ENCODE results near the gene VIPR1. TPM values are rescaled to one million over a fixed set of nuclear protein-coding genes. Genes with fewer than 3 reads are reported as not detected.
A peak's percentile ranks its signal among the peaks of the same experiment; 100 is the strongest.

The VIPR1 gene
- total RNA-seq, 1 experiment from 2014 or later = 0.28 TPM

- H3K36me3 Mint-ChIP-seq (ENCODE audit: insufficient read depth, unreplicated experiment) = no peaks in the 10 kb centered on the region
- H3K4me3 Mint-ChIP-seq (ENCODE audit: unreplicated experiment) = no peak overlapping the region
- intact Hi-C loops (cut with micrococcal nuclease) = no loop called here
- ChIA-PET CTCF (interaction anchor here (0.7 to 1.3 kb wide), 5 partner anchors 13 to 405 kb away, joined by 3 to 4 read pairs (median 3); no protein-coding TSS in a partner anchor), POLR2A (interaction anchor here (0.6 to 1.0 kb wide), 5 partner anchors 11 to 21 kb away, joined by 3 to 4 read pairs (median 3); no protein-coding TSS in a partner anchor)
- TF ChIP-seq, protein P1, sequence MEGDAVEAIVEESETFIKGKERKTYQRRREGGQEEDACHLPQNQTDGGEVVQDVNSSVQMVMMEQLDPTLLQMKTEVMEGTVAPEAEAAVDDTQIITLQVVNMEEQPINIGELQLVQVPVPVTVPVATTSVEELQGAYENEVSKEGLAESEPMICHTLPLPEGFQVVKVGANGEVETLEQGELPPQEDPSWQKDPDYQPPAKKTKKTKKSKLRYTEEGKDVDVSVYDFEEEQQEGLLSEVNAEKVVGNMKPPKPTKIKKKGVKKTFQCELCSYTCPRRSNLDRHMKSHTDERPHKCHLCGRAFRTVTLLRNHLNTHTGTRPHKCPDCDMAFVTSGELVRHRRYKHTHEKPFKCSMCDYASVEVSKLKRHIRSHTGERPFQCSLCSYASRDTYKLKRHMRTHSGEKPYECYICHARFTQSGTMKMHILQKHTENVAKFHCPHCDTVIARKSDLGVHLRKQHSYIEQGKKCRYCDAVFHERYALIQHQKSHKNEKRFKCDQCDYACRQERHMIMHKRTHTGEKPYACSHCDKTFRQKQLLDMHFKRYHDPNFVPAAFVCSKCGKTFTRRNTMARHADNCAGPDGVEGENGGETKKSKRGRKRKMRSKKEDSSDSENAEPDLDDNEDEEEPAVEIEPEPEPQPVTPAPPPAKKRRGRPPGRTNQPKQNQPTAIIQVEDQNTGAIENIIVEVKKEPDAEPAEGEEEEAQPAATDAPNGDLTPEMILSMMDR (IDR thresholded peaks at IDR 0.05; ENCODE audit: unreplicated experiment) = no peak
- peak; percentile 63 for DNase-seq (ENCODE audit: unreplicated experiment)
- H3K4me1 Mint-ChIP-seq (ENCODE audit: insufficient read depth, unreplicated experiment) = peaks cover 17% of the 10 kb centered on the region
- H3K27ac Mint-ChIP-seq (ENCODE audit: low read depth, unreplicated experiment) = no peak overlapping the region
- no TSS peak for BruUV-seq (replicated peaks)
- H3K9me3 Mint-ChIP-seq (ENCODE audit: unreplicated experiment) = peaks cover 8% of the 10 kb centered on the region
- peaks cover 6% of the 10 kb centered on the region for H3K27me3 Mint-ChIP-seq (ENCODE audit: insufficient read depth, unreplicated experiment)
These were observed 26.0 kb upstream of the VIPR1 start for GRCh38 chr3:42476225-42477125.

GRCh38 chr3:42477696-42478095 is 24.7 kb upstream of the VIPR1 start:
- peaks cover 16% of the 10 kb centered on the region for H3K9me3 Mint-ChIP-seq (ENCODE audit: unreplicated experiment)
- peaks cover 17% of the 10 kb centered on the region for H3K4me1 Mint-ChIP-seq (ENCODE audit: insufficient read depth, unreplicated experiment)
- POLR2A ChIA-PET = no interaction called here
- H3K36me3 Mint-ChIP-seq (ENCODE audit: insufficient read depth, unreplicated experiment) = no peaks in the 10 kb centered on the region
- no peak for DNase-seq (ENCODE audit: unreplicated experiment)
- intact Hi-C loops (cut with micrococcal nuclease) = no loop called here
- no peak overlapping the region for H3K27ac Mint-ChIP-seq (ENCODE audit: low read depth, unreplicated experiment)
- H3K4me3 Mint-ChIP-seq (ENCODE audit: unreplicated experiment) = no peak overlapping the region
- H3K27me3 Mint-ChIP-seq (ENCODE audit: insufficient read depth, unreplicated experiment) = peaks cover 13% of the 10 kb centered on the region
- TF ChIP-seq, protein P1 (IDR thresholded peaks at IDR 0.05; ENCODE audit: unreplicated experiment) = no peak
- CTCF ChIA-PET = interaction anchor here (1.0 to 1.3 kb wide), 2 partner anchors 72 to 248 kb away, joined by 3 to 4 read pairs; no protein-coding TSS in a partner anchor
- BruUV-seq (replicated peaks) = no TSS peak

- Mint-ChIP-seq H3K27me3 (ENCODE audit: insufficient read depth, unreplicated experiment) (peaks cover 24% of the 10 kb centered on the region), H3K9me3 (ENCODE audit: unreplicated experiment) (peaks cover 16% of the 10 kb centered on the region), H3K36me3 (ENCODE audit: insufficient read depth, unreplicated experiment) (no peaks in the 10 kb centered on the region), H3K4me3 (ENCODE audit: unreplicated experiment) (no peak overlapping the region), H3K4me1 (ENCODE audit: insufficient read depth, unreplicated experiment) (peaks cover 17% of the 10 kb centered on the region), H3K27ac (ENCODE audit: low read depth, unreplicated experiment) (no peak overlapping the region)
- TF ChIP-seq, protein P1 (IDR thresholded peaks at IDR 0.05; ENCODE audit: unreplicated experiment) = no peak
- intact Hi-C loops (cut with micrococcal nuclease) = no loop called here
- no TSS peak for BruUV-seq (replicated peaks)
- DNase-seq (ENCODE audit: unreplicated experiment) = no peak
- CTCF ChIA-PET = interaction anchor here (1.8 kb wide), 1 partner anchor 23 kb away, joined by 6 read pairs; the partner anchor contains the start of gene VIPR1
- POLR2A ChIA-PET = no interaction called here
These were observed 23.6 kb upstream of the VIPR1 start for GRCh38 chr3:42478830-42479229.

DNA sequence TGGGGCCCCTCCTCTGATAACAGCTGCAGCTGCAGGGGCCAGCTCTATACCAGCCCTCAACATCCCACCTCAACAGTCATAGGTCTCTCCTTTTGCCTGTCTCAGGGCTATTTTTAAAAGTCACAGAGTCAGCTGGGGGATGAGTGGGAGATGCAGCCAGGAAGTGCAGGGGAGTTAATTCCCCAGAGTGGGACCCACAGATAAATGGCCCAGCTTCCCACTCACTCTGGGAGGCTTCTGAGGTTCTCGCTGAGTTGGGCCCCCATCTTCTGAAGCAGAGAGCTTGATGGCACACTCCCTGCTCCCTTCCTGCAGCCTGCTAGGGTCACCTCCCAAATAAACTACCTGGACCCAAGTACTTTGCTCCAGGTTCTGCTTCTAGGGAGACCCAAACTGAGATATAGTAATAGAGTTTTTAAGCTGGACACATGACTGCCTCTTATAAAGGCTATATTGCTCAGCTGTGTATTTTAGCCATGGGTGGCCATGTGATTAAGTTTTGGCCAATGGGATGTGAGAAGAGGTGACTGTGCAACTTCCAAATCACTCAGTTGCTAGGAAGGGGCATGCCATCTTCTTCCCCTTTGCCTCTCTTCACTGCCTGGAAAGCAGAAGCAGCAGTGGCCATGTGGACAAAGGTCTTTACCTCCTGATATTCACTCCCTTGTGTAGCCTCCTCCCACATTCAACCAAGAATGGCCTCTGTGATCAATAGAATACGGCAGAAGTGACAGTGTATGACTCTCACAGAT is 15.5 kb upstream of the VIPR1 start:
- TF ChIP-seq, protein P1 (IDR thresholded peaks at IDR 0.05; ENCODE audit: unreplicated experiment) = no peak
- Mint-ChIP-seq H3K27me3 (ENCODE audit: insufficient read depth, unreplicated experiment) (peaks cover 30% of the 10 kb centered on the region), H3K4me1 (ENCODE audit: insufficient read depth, unreplicated experiment) (peaks cover 16% of the 10 kb centered on the region), H3K4me3 (ENCODE audit: unreplicated experiment) (no peak overlapping the region), H3K9me3 (ENCODE audit: unreplicated experiment) (peaks cover 3% of the 10 kb centered on the region), H3K27ac (ENCODE audit: low read depth, unreplicated experiment) (no peak overlapping the region), H3K36me3 (ENCODE audit: insufficient read depth, unreplicated experiment) (no peaks in the 10 kb centered on the region)
- no TSS peak for BruUV-seq (replicated peaks)
- POLR2A ChIA-PET = interaction anchor here (1.2 kb wide), 1 partner anchor 11 kb away, joined by 3 read pairs; no protein-coding TSS in a partner anchor
- intact Hi-C loops (cut with micrococcal nuclease) = no loop called here
- no peak for DNase-seq (ENCODE audit: unreplicated experiment)
- CTCF ChIA-PET = interaction anchor here (0.7 to 1.4 kb wide), 2 partner anchors 239 to 1742 kb away, joined by 3 read pairs; no protein-coding TSS in a partner anchor

Measured in MCF 10A (cell line).